Measurements from ENCODE around the gene DPYSL3. TPM values are rescaled to one million over a fixed set of nuclear protein-coding genes. Genes with fewer than 3 reads are reported as not detected.

The DPYSL3 gene
- total RNA-seq, 2 donors from 2014 or later: not detected

- no peak overlapping the region for H3K27ac Mint-ChIP-seq
- peak overlapping the region; percentile 95 for H3K4me3 Mint-ChIP-seq
- H3K36me3 Mint-ChIP-seq (ENCODE audit: low read depth): no peaks in the 10 kb centered on the region
Measured at GRCh38 chr5:147453875-147454814, 55.7 kb downstream of the DPYSL3 start.

GRCh38 chr5:147452165-147452811 lies 57.6 kb downstream of the DPYSL3 start:
- Mint-ChIP-seq H3K4me3 (peak overlapping the region; percentile 83), H3K4me1 (peaks cover 9% of the 10 kb centered on the region), H3K27me3 (peaks cover 77% of the 10 kb centered on the region), H3K27ac (no peak overlapping the region), H3K36me3 (ENCODE audit: low read depth) (no peaks in the 10 kb centered on the region)
- H3K9me3 ChIP-seq (ENCODE audit: control insufficient read depth, low read length, poor library complexity, severe bottlenecking): no peaks in the 10 kb centered on the region
- DNase-seq: no peak
- no peak for ATAC-seq

More at GRCh38 chr5:147453875-147454814, 55.7 kb downstream of the DPYSL3 start:
- Mint-ChIP-seq H3K27me3 (peaks cover 88% of the 10 kb centered on the region), H3K4me1 (peaks cover 9% of the 10 kb centered on the region)
- H3K9me3 ChIP-seq (ENCODE audit: control insufficient read depth, low read length, poor library complexity, severe bottlenecking): no peaks in the 10 kb centered on the region
- DNase-seq (peak; percentile 41 to 63 (median 58)), ATAC-seq (peak; percentile 86)

GRCh38 chr5:147451193-147451592 lies 58.7 kb downstream of the DPYSL3 start:
- ATAC-seq (no peak), DNase-seq (no peak)
- peaks cover 67% of the 10 kb centered on the region for H3K27me3 Mint-ChIP-seq
- no peak overlapping the region for H3K27ac Mint-ChIP-seq
- peaks cover 9% of the 10 kb centered on the region for H3K4me1 Mint-ChIP-seq
- H3K4me3 Mint-ChIP-seq: no peak overlapping the region
- no peaks in the 10 kb centered on the region for H3K9me3 ChIP-seq (ENCODE audit: control insufficient read depth, low read length, poor library complexity, severe bottlenecking)
- H3K36me3 Mint-ChIP-seq (ENCODE audit: low read depth): no peaks in the 10 kb centered on the region

DNA sequence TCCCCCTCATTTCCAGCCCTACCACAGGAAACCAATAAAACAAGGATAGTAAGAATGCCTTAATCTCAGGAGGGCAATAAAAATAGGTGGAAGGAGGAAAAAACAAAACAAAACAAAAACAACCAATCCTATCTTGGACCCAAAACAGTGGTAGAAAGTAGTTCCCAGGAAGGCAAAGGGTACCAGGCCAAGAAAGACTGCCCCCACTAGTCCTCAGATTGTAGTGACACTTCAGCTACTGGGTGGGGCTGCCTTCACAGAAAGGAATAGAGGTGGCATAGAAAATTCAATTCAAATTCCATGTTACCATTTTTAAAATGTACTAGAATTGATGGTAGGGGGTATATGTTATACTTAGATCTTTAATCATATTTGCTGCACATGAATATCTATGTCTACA lies 59.3 kb downstream of the DPYSL3 start:
- no peaks in the 10 kb centered on the region for H3K36me3 Mint-ChIP-seq (ENCODE audit: low read depth)
- peaks cover 9% of the 10 kb centered on the region for H3K4me1 Mint-ChIP-seq
- H3K27ac Mint-ChIP-seq: no peak overlapping the region
- H3K4me3 Mint-ChIP-seq: peak overlapping the region; percentile 19
- peaks cover 67% of the 10 kb centered on the region for H3K27me3 Mint-ChIP-seq
- H3K9me3 ChIP-seq (ENCODE audit: control insufficient read depth, low read length, poor library complexity, severe bottlenecking): no peaks in the 10 kb centered on the region
- DNase-seq (no peak), ATAC-seq (no peak)

GRCh38 chr5:147448766-147449165 lies 61.1 kb downstream of the DPYSL3 start:
- Mint-ChIP-seq H3K27ac (no peak overlapping the region), H3K36me3 (ENCODE audit: low read depth) (no peaks in the 10 kb centered on the region), H3K4me3 (no peak overlapping the region), H3K4me1 (peaks cover 4% of the 10 kb centered on the region), H3K27me3 (peaks cover 50% of the 10 kb centered on the region)
- no peaks in the 10 kb centered on the region for H3K9me3 ChIP-seq (ENCODE audit: control insufficient read depth, low read length, poor library complexity, severe bottlenecking)
- DNase-seq (no peak), ATAC-seq (no peak)

GRCh38 chr5:147446523-147446922 lies 63.3 kb downstream of the DPYSL3 start:
- no peaks in the 10 kb centered on the region for H3K9me3 ChIP-seq (ENCODE audit: control insufficient read depth, low read length, poor library complexity, severe bottlenecking)
- H3K36me3 Mint-ChIP-seq (ENCODE audit: low read depth): no peaks in the 10 kb centered on the region
- ATAC-seq: no peak
- H3K4me3 Mint-ChIP-seq: no peak overlapping the region
- no peak overlapping the region for H3K27ac Mint-ChIP-seq
- no peaks in the 10 kb centered on the region for H3K4me1 Mint-ChIP-seq
- DNase-seq: no peak
- peaks cover 42% of the 10 kb centered on the region for H3K27me3 Mint-ChIP-seq

- Mint-ChIP-seq H3K27me3 (peaks cover 41% of the 10 kb centered on the region), H3K36me3 (ENCODE audit: low read depth) (no peaks in the 10 kb centered on the region)
Measured at GRCh38 chr5:147445917-147446316, 64.0 kb downstream of the DPYSL3 start.

GRCh38 chr5:147445090-147445489 lies 64.8 kb downstream of the DPYSL3 start:
- no peaks in the 10 kb centered on the region for H3K36me3 Mint-ChIP-seq (ENCODE audit: low read depth)
- ATAC-seq: no peak
- H3K27me3 Mint-ChIP-seq: peaks cover 37% of the 10 kb centered on the region
- no peaks in the 10 kb centered on the region for H3K9me3 ChIP-seq (ENCODE audit: control insufficient read depth, low read length, poor library complexity, severe bottlenecking)
- H3K4me1 Mint-ChIP-seq: no peaks in the 10 kb centered on the region
- no peak overlapping the region for H3K4me3 Mint-ChIP-seq
- no peak for DNase-seq
- H3K27ac Mint-ChIP-seq: no peak overlapping the region

More at GRCh38 chr5:147445917-147446316, 64.0 kb downstream of the DPYSL3 start:
- H3K4me1 Mint-ChIP-seq: no peaks in the 10 kb centered on the region
- no peaks in the 10 kb centered on the region for H3K9me3 ChIP-seq (ENCODE audit: control insufficient read depth, low read length, poor library complexity, severe bottlenecking)
- H3K27ac Mint-ChIP-seq: no peak overlapping the region
- ATAC-seq (no peak), DNase-seq (no peak)
- H3K4me3 Mint-ChIP-seq: no peak overlapping the region

DNA sequence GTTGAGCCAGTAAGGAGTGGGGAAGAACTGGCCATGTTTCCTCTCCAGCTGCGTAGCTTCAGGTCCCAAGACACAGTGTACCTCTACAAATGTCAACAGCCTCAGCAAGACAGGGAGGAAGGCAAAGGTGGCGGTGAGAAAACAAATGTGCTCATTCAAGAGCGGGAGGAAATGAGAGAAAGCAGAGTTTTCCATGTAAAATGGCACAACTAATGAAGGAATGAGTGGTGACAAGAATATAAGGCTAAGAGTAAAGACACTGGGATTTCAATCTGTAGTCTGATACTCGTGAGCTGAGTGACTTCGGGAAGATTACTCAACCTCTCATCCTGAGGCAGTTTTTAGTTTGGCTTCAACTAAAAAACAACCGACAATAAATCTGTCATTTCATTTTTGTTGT lies 67.6 kb downstream of the DPYSL3 start:
- ATAC-seq: no peak
- Mint-ChIP-seq H3K36me3 (ENCODE audit: low read depth) (no peaks in the 10 kb centered on the region), H3K4me1 (no peaks in the 10 kb centered on the region), H3K27ac (no peak overlapping the region), H3K27me3 (peaks cover 39% of the 10 kb centered on the region), H3K4me3 (no peak overlapping the region)
- no peak for DNase-seq
- H3K9me3 ChIP-seq (ENCODE audit: control insufficient read depth, low read length, poor library complexity, severe bottlenecking): no peaks in the 10 kb centered on the region

- Mint-ChIP-seq H3K27me3 (peaks cover 39% of the 10 kb centered on the region), H3K27ac (no peak overlapping the region), H3K36me3 (ENCODE audit: low read depth) (no peaks in the 10 kb centered on the region), H3K4me1 (no peaks in the 10 kb centered on the region), H3K4me3 (no peak overlapping the region)
- DNase-seq (no peak), ATAC-seq (no peak)
- H3K9me3 ChIP-seq (ENCODE audit: control insufficient read depth, low read length, poor library complexity, severe bottlenecking): no peaks in the 10 kb centered on the region
Measured at GRCh38 chr5:147441191-147441695, 68.6 kb downstream of the DPYSL3 start.

- ATAC-seq: no peak
- H3K4me3 Mint-ChIP-seq: no peak overlapping the region
- no peaks in the 10 kb centered on the region for H3K4me1 Mint-ChIP-seq
- H3K36me3 Mint-ChIP-seq (ENCODE audit: low read depth): peaks cover 2% of the 10 kb centered on the region
- H3K27me3 Mint-ChIP-seq: peaks cover 32% of the 10 kb centered on the region
- no peak for DNase-seq
- H3K9me3 ChIP-seq (ENCODE audit: control insufficient read depth, low read length, poor library complexity, severe bottlenecking): no peaks in the 10 kb centered on the region
- no peak overlapping the region for H3K27ac Mint-ChIP-seq
Measured at GRCh38 chr5:147439254-147439653, 70.6 kb downstream of the DPYSL3 start.

GRCh38 chr5:147437161-147437596 lies 72.7 kb downstream of the DPYSL3 start:
- no peak for DNase-seq
- no peak overlapping the region for H3K27ac Mint-ChIP-seq
- H3K27me3 Mint-ChIP-seq: peaks cover 36% of the 10 kb centered on the region

GRCh38 chr5:147436596-147436995 lies 73.3 kb downstream of the DPYSL3 start:
- ATAC-seq (no peak), DNase-seq (no peak)
- H3K4me3 Mint-ChIP-seq: no peak overlapping the region
- no peaks in the 10 kb centered on the region for H3K9me3 ChIP-seq (ENCODE audit: control insufficient read depth, low read length, poor library complexity, severe bottlenecking)
- peaks cover 2% of the 10 kb centered on the region for H3K36me3 Mint-ChIP-seq (ENCODE audit: low read depth)
- no peaks in the 10 kb centered on the region for H3K4me1 Mint-ChIP-seq
- H3K27me3 Mint-ChIP-seq: peaks cover 36% of the 10 kb centered on the region
- H3K27ac Mint-ChIP-seq: no peak overlapping the region

More at GRCh38 chr5:147437161-147437596, 72.7 kb downstream of the DPYSL3 start:
- H3K4me3 Mint-ChIP-seq: no peak overlapping the region
- ATAC-seq: no peak
- H3K36me3 Mint-ChIP-seq (ENCODE audit: low read depth): peaks cover 2% of the 10 kb centered on the region
- H3K9me3 ChIP-seq (ENCODE audit: control insufficient read depth, low read length, poor library complexity, severe bottlenecking): no peaks in the 10 kb centered on the region
- H3K4me1 Mint-ChIP-seq: no peaks in the 10 kb centered on the region

Data from T-helper 17 cell (primary cell).